H7 (cell line): Measurements from ENCODE around the gene OR2T11. TPM values are rescaled to one million over a fixed set of nuclear protein-coding genes. Genes with fewer than 3 reads are reported as not detected.
"Not testable (repeated sequence)": the region's sequence is repeated elsewhere in the genome, so short reads cannot be mapped to it uniquely, and the experiment has no call there.

ENCODE experiments used
- DNase-seq: peaks from one replicate; pipeline ENCODE4 v3.0.0; 2012
- H3K27me3 ChIP-seq: 2 replicates; pipeline ENCODE4 v1.6.0; 2011; ENCODE audit warnings: mild to moderate bottlenecking, low read length; ENCODE audit not compliant: control insufficient read depth, insufficient read depth
- H3K36me3 ChIP-seq: replicated peaks from 2 replicates; pipeline ENCODE4 v1.5.1; 2011; ENCODE audit warnings: low read length; ENCODE audit not compliant: control insufficient read depth, insufficient read depth
- H3K4me3 ChIP-seq: 2 replicates; pipeline ENCODE4 v1.5.1; 2011; ENCODE audit warnings: low read depth, mild to moderate bottlenecking, control low read depth, low read length, moderate library complexity; ENCODE audit not compliant: insufficient read depth
- total RNA-seq: library from RNA; depleted of rRNA; stranded (reverse); fragments of >200 nt; shearing (Covaris generic); gene quantifications from 2 replicates; pipeline ENCODE4 v1.2.3, GENCODE V29; 2014; rRNA removed

The OR2T11 gene, protein sequence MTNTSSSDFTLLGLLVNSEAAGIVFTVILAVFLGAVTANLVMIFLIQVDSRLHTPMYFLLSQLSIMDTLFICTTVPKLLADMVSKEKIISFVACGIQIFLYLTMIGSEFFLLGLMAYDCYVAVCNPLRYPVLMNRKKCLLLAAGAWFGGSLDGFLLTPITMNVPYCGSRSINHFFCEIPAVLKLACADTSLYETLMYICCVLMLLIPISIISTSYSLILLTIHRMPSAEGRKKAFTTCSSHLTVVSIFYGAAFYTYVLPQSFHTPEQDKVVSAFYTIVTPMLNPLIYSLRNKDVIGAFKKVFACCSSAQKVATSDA
- not detected in 2 replicates for total RNA-seq

DNA sequence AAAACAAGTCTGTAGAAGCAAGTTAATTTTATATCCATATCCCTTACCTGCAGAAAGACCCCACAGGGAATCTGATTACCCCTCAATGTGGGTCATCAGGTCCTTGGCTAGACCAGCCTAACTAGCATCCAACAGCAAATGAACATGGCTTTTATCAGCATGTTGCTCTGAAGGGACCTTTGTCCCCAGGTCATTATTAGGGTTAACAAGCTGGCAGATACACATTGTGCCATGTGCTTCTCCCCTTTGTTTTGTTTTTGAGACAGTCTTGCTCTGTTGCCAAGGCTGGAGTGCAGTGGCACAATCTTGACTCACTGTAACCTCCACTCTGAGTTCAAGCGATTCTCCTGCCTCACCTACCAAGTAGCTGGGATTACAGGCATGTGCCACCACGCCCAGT lies at the start of gene OR2T11:
TSS of gene OR2T11 (minus strand) at position 101 of the 400 bp plus-strand sequence. CDS start 7,963 bp downstream, outside the sequence.
- H3K27me3 ChIP-seq, DNase-seq, H3K36me3 ChIP-seq: not testable (repeated sequence)

DNA sequence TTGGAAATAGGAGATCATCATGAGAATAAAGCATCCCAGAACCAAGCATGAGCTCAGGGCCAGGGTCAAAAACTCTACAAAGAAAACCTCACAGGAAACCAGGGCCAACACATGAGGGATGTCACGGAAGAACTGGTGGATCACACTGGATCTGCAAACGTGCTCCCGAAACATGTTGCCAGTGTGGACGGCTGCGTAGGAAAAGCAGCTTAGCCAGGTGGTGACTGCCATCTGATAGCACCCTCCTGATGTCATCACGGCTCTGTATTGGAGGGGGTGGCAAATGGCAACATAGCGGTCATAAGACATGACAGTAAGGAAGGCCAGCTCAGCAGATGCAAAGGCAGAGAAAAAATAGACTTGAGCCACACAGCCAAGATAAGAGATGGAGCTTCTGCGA lies 46.8 kb upstream of the OR2T11 start:
- Histone ChIP-seq H3K4me3 (no peak overlapping the region), H3K27me3 (no peaks in the 10 kb centered on the region), H3K36me3 (no peaks in the 10 kb centered on the region)
- no peak for DNase-seq

More for the DNA sequence above, at the start of gene OR2T11:
- not testable (repeated sequence) for H3K4me3 ChIP-seq

DNA sequence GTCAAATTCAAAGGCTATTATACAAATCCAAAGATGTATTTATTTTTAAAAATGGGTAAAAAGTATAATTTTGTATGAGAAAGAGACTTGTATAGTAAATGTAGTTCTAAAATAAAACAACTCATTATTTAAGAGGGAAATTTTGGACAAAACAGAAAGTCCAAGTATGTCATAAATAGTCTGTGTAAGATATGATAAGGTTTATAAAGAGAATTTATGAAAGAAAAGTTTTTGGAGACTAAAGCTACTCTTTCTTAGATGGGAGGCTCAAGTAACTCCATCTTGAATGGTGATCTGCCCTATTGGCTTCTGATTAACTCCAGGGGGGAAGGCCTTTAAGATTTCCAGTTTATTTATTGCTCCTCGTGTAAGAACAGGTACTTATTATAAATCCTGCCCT lies 35.1 kb upstream of the OR2T11 start:
- no peak for DNase-seq
- Histone ChIP-seq H3K27me3 (no peaks in the 10 kb centered on the region), H3K36me3 (no peaks in the 10 kb centered on the region), H3K4me3 (no peak overlapping the region)

DNA sequence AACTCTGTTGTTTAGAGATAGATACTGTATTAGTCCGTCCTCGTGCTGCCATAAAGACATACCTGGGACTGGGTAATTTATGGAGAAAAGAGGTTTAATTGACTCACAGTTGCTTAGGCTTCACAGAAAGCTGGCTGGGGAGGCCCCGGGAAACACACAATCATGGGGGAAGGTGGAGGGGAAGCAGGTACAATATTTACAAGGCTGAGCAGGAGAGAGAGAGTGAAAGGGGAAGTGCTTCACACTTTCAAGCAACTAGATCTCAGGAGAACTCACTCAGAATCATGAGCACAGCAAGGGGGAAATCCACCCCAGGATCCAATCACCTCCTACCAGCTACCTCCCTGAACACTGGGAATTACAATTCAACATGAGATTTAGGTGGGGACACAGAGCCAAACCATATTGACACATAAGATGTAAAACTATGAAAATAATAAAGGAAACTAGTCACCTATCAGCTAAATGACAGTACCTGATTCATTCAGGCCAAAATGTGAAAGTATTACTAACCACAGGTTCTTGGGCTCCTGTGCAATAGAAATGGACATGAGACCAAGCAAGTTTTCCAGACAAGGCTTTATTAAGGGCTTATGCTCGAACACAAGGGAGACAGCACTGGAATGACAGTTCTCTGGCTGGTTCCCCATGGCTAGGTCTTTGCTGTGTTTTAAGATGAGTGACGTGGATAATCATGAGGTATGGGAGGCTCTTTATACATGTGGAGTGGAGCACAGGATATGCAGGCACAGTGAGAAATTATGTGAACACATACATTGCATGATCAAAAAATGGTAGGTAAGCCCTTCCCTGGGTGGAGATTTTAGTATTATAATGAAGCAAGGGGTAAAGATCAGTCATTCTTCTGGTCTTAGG lies 28.8 kb upstream of the OR2T11 start:
- not testable (repeated sequence) for H3K27me3 ChIP-seq, H3K36me3 ChIP-seq, H3K4me3 ChIP-seq, DNase-seq

DNA sequence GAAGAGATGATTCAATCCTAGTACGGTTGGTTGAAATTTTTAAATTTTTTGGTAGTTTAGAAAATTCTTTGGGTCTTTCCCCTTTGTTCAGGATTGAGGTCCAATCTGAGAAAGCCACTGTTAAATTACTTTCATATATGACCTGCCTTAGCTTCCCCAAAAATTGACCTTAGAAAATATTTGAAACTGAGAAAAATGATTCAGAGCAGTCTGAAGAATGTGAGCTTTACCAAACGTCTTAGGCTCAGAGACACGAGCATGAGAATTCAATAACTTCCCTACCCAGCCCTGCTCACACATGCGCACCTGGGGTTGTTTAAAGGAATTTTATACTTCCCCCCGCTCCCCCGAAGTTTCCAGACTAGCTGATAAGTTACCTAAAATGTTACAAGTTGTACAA lies 21.9 kb upstream of the OR2T11 start:
- H3K27me3 ChIP-seq, DNase-seq, H3K4me3 ChIP-seq, H3K36me3 ChIP-seq: not testable (repeated sequence)

DNA sequence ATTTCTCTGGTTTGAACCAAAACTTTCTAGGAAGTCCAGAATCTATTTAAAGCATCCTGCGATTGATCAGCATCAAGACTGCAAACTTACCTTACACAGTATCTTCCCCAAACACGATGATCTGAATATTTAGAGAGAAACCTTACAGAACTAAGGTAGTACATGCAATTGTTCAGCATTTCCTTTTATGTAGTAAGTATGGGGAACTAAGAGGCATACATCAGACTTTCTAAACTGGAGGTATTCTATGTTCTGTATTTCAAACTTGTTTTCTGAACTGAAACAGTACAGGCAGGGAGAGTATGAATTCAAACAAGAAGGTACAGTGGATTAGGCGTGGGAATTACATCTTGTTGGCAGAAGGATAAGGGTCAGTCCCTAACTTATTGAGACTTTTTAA lies 20.5 kb upstream of the OR2T11 start, which contains the start of gene OR2T27:
TSS of gene OR2T27 (minus strand) at position 175 of the 400 bp plus-strand sequence. CDS start 4,644 bp downstream, outside the sequence.
- not testable (repeated sequence) for DNase-seq, H3K27me3 ChIP-seq, H3K36me3 ChIP-seq, H3K4me3 ChIP-seq

DNA sequence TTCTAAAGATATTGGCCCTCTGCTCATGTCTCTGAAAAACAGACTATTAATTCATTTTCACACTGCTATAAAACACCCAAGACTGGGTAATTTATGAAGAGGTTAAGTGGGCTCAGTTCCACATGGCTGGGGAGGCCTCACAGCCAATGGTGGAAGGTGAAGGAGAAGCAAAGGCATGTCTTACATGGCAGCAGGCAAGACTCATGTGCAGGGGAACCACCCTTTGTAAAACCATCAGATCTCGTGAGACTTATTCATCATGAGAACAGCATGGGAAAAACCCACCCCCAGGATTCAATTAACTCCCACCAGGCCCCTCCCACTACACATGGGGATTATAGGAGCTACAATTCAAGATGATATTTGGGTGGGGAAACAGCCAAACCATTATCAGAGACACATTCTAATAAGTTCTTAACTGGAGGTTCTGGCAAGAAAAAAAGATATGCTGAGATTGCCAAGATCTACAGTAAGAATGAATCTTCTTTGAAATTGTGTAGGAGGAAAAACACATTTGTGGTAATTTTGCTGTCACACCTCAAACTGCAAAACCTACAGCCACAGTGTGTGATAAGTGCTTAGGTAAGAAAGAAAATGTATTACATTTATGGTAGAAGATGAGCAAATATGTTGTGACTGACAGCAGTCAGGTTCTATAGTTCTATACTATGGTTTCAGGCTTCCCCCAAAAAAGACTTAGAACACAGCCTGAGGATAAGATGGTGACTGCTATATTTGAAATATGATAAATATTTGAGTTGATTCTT lies 14.1 kb upstream of the OR2T11 start:
- H3K36me3 ChIP-seq, H3K4me3 ChIP-seq, DNase-seq, H3K27me3 ChIP-seq: not testable (repeated sequence)

DNA sequence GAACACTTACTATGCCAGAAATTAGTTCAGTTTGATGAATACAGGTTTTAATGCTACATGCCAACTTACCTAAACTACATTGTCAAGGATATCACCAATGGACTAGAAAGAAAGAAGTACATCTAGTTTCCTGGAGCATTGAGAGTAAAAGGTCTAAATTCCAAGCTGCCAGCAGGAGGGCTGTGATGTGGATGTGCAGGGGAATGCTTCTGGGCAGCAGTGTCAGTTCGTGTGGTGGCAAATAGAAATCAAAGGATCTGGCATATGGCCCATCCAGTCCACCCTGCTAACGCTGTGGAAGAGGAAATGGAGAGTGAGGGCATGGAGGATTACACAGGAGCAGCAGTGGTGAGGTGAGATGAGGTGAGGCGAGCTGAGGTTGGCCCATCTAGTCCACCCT lies 10.3 kb upstream of the OR2T11 start, which contains the start of gene OR2T35:
TSS of gene OR2T35 (minus strand) at position 101 of the 400 bp plus-strand sequence. CDS start 6,020 bp downstream, outside the sequence.
- not testable (repeated sequence) for H3K4me3 ChIP-seq, H3K27me3 ChIP-seq, DNase-seq, H3K36me3 ChIP-seq

DNA sequence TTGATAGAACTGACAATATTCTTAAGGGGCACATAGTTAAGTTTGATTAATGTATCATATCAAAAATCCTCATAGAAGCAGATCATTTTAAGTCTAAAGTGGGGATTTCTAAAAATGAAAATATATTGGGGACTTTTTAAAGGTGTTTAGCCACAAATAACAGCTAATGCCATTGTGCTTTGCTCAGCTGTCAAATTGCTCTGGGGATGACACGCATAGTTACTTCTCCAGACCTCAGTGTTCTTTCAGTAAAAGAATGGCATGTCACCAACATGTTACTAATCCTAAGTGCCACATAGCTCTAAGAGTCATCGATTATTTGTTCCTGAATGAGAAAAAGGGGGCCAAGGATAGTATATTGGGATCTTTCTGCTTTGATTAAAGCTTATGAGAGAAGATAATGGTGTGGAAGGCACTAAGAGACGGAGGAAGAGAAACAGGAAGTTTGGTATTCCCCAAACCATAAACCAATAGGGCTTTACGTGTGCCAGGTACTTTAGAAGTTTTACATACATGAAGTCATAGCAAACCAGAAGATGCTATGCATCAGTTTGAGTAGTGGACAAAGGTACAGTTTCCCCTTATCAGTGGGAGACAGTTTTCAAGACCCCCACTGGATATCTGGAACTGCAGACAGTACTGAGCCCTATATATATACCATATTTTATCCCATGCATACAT lies 8.2 kb upstream of the OR2T11 start:
- not testable (repeated sequence) for H3K36me3 ChIP-seq, H3K27me3 ChIP-seq, H3K4me3 ChIP-seq, DNase-seq

DNA sequence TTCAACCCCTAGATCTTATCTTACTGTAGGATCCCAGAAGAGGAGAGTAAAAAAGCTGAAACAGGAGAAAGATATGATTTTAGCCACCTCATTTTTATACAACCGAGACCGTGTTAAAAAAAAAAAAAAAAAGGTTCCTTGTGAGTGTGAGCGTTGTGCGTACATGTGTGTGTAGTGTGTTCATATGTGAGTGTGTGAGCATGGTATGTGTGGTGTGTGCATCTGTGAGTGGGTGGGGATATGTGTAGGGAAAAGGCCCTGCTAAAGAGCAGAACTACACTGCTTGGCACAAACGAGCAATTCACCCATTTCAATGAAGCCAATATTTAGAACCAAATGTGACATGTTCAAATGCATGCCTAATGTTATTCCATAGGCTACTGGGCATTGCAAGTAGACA lies 6.7 kb upstream of the OR2T11 start:
- not testable (repeated sequence) for H3K4me3 ChIP-seq, DNase-seq, H3K27me3 ChIP-seq, H3K36me3 ChIP-seq

DNA sequence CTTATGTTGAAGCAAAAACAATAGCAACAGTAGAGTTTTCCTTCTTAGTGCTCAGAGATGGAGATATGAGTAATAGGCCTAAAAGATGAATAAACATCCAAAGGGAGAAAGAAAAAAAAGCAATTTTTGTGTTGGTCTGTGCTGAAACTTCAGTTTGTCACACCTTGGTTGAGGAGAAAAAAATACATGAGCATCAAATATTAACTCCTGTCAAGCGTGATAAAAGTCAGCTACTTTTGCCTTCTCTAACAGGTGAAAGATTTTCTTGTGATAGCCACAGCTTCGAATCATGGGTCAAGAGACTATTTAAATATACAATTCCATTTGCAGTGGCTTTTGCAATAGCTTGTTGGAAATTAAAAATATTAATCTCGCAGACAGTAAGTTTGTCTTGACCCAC lies 6.0 kb upstream of the OR2T11 start:
- not testable (repeated sequence) for DNase-seq, H3K36me3 ChIP-seq, H3K4me3 ChIP-seq, H3K27me3 ChIP-seq

DNA sequence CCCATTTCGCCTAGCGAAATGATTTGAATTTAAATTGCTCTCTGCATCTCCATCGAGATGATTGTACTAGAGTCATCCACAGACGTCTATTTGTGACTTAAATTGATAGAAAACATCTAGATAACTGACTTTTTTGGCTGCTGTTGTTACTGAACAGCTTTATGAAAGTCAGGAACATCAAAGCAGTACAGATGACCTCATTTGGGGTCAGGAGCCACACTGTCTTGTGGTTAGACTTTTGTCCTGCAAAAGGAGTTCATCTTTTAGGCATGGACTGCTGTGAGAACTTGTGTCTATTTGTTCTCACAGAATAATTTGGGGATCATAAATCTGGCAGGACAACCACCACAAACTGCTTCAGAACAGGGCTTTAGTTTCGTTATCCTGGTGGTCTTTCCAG lies 4.8 kb upstream of the OR2T11 start:
- H3K36me3 ChIP-seq, H3K4me3 ChIP-seq, H3K27me3 ChIP-seq, DNase-seq: not testable (repeated sequence)

DNA sequence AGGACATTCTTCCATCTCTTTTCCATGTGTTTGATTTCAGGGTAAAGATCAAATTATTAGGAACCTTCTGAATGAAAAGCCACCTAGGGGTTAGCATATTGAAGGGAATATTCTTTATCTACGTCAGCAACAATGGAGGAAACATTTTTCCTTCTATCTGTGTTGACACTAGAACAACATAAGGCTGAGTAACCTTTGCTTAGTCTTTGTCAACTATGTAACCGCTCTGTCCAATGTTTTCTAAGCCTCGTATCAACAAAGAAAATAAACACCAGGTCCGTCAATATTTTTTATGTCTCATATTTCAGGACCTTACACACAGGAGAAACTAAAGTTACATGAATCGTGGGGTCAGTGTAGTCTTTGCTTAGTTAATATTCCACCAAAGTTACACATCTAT lies 1.7 kb upstream of the OR2T11 start:
- not testable (repeated sequence) for DNase-seq, H3K4me3 ChIP-seq, H3K36me3 ChIP-seq, H3K27me3 ChIP-seq
